ACHN (cell line): Measurements from ENCODE around the gene PVRIG.
A peak's percentile ranks its signal among the peaks of the same experiment; 100 is the strongest.
"Not testable (repeated sequence)": the region's sequence is repeated elsewhere in the genome, so short reads cannot be mapped to it uniquely, and the experiment has no call there.

Experiments used
- DNase-seq: peaks from one replicate; pipeline ENCODE4 v3.0.0-alpha.2; 2015
- in situ Hi-C: cut with HindIII; loops from 2 replicates; pipeline ENCODE4 v1.10.0; 2017; ENCODE audit warnings: low sequenced_read_pairs, low pct_ligation_motif_present, low pct_unique_long_range_greater_than_20kb

PVRIG gene

DNA sequence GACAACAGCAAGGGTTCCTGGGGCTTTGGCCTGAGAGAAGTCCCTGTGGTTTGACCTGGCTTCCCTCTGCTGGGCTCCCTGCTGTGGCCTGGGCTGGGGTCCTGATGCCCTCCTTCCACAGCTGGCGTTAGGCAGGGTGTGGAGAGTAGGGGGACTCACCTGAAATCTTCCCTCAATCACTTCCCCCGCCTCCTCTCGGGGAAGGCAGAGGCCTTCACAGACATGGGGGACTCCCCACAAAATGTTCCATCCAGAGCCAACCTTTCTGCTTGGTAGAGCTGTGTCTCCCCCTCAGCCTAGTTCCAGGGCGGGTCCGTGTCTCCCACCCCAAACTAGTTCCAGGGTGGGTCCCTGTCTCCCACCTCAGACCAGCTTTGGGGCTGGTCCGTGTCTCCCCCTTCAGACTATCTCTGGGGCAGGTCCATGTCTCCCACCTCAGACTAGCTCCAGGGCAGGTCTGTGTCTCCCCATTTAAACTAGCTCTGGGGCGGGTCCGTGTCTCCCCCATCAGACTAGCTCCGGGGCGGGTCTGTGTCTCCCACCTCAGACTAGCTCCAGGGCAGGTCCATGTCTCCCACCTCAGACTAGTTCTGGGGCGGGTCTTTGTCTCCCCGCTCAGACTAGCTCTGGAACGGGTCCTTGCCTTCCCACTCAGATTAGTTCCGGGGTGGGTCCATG lies 2.2 kb downstream of the PVRIG start:
- in situ Hi-C loops: no loop called here
- DNase-seq: no peak

DNA sequence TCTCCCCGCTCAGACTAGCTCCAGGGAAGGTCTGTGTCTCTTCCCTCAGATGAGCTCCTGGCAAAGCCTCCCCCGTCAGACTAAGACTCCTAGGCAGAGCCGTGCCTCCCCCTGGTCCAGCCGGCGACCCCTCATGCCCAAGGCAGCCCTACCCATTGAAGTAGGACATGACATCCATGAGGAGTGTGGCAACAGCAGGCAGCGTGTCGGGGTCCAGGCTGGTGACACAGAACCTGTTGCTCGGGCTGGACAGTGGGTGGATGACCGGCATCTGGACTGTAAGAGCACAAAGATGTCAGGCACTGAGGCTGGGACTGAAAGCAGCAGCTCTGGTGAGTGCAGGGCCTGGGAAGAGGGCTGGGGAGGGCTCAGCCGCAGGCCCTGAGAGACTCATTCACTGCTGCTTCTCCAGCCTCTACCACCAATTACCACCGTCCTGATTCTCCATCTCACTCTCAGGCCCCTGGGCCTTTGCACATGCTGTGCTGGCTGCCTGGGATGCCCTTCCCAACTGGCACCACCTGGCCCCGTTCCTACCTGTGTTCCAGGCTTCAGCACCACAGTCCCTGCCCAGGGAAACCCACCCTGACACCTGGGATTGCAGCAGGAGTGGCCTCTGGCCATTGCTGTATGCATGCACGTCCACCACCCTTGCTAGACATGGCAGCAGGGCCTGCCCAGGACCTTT lies 2.8 kb downstream of the PVRIG start:
- in situ Hi-C loops: no loop called here
- DNase-seq: no peak

DNA sequence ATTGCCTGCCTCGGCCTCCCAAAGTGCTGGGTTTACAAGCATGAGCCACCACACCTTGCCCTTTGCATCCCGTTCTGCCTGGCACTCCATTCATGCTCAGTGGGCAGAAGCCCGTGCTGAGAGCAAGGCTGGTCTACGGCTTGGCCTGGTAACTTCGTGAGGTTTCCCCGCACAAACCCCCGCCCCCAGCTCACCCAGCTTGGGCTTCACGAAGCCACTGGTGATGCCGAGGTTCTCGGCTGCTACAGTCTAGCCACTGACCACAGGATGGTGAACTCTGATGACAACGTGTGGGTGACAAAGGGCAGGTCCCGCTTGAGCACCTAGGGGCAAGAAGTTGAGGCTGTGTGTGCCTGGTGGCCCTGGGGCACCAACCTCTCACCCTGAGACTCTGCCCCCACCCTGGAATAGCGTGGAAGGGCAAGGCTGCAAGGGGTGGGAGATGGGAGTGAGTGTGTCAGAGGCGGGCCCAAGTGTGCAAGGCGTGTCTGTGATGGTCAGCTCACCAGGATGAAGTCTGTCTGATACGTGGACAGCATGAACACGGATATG lies 3.7 kb downstream of the PVRIG start:
- in situ Hi-C loops, DNase-seq: not testable (repeated sequence)

DNA sequence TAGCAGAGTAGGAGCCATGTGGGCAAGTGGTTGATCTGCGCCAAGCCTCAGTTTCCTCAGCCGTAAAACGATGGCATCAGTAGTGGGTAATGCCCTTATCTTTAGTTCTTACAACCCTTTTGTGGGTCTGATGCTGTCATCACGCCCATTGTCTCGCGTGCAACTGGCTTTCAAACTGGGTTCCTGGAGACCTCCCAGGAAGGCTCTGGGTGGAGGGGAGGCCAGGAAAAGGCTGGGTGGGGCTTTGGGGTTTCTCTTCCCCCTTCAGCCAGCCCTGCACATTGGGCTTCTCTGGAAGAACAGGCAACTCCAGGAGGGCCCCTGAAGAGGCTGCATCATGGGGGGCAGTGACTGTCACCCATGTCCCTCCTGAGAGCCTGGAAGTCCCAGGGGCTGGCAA lies 5.1 kb downstream of the PVRIG start:
- DNase-seq, in situ Hi-C loops: not testable (repeated sequence)

DNA sequence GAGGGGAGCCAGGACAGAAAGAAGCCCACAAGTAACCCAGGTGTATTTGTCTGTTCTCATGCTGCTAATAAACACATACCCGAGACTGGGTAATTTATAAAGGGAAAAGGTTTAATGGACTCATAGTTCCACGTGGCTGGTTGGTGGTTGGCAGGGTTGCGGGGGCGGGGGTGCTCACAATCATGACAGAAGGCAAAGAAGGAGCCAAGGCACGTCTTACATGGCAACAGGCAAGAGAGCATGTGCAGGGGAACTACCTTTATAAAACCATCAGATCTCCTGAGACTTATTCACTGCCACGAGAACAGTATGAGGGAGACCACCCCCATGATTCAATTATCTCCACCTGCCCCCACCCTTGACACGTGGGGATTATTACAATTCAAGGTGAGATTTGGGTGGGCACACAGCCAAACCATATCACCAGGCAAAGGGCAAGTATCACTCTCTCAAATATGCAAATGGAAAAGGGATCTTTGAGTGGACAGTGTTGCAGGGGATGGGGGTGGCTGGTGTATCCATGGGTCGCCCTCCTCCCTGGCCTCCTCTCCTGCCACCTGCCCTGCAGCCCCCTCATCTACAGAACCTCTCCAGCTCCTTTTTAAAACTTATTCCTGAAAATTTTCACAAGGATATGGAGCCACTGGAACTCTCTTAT lies 15.0 kb downstream of the PVRIG start:
- DNase-seq, in situ Hi-C loops: not testable (repeated sequence)

DNA sequence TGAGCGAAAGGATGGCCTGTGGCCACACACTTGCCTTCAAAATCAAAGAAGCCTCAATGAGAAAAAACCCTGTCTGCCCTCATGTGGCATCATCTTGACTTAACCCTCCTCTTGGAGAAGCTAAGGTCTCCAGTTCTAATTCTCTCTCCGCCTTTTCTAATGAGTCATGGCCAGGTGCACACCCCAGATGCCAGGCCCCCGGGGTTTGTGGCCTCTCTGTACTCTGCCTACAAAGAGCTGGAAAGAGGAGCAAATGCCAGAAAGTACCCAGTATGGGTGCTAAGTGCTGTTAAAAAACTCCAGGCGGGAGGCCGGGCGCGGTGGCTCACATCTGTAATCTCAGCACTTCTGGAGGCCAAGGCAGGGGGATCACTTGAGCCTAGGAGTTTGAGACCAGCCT lies 20.2 kb downstream of the PVRIG start:
- in situ Hi-C loops: not testable (repeated sequence)

DNA sequence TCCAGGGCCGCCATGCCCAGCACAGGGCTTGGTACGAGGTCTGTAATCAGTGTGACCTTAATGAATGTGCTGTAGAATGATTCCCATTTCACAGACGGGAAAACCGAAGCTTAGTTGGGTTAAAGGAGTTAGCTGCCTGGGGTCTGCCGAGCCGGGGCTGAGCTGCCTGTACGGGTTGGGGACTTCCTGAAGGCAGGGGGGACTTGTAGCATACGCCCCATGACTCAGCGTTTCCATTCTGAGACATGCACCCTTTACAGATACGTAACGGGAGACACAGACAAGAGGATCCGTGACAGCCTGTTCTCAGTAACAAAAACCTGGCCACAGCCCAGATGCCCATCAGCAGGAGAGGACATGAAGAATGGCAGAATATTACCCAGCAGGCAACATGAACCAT lies 23.6 kb downstream of the PVRIG start:
- in situ Hi-C loops, DNase-seq: not testable (repeated sequence)

More for the DNA sequence above, 20.2 kb downstream of the PVRIG start:
- not testable (repeated sequence) for DNase-seq

DNA sequence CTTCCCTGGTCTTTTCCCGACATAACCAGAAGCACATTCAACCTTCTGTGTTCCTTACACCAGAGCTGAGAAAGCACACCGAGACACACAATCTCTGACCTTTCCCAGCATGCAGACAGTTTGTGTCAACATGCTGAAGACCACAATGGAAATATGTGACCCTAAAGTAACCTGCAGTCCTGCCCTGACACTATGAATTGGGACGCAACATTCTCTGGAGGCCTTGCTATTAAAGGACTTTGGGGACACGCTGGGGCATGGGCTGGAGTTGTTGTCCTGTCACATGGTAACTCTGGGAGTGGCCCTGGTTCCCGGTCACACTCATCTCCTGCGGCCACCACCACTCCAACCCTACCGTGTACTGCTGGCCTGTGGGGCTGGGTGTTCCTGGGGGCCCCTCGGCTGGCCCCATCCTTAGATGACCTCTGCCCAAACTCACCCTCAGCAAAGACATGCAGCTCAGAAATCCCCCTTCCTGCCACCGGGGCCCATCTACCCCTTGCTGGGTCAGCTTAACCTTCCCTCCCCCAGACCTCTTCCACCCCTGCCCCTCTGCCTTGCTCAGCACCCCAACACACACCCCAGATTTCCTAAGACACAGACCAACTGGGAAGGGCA lies 25.3 kb downstream of the PVRIG start:
- DNase-seq, in situ Hi-C loops: not testable (repeated sequence)

DNA sequence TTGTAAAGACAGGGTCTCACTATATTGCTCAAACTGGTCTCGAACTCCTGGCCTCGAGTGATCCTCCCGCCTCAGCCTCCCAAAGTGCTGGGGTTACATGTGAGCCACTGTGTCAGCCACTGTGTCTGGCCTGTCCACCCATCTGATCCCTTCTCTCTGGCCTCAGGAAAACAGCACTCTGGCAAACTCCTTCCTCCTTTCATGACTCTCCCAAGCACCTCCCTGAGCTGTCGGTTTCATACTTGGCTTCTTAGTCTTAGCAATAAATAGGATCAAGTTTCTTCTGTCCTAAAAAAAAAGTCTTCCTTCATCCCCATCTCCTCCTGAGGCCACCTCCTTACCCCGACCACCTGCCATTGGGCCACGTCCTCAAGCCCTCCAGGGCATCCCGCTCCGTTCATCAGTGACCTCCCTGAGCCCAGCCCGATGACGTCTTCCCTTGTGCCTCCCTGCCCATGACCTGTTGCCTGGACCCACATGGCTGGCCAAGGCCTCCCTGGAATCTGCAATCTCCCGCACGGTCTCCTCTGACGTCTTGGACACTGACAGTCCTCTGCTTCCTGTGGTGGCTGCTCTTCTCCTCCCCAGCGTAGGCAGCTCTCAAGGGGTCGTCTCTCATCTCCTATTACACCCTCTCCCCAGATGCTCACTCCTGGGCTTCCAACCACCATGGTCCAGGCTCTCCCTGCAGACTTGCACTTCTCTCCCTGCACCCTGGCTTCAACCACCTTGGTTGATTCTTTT lies 26.5 kb downstream of the PVRIG start:
- DNase-seq, in situ Hi-C loops: not testable (repeated sequence)

DNA sequence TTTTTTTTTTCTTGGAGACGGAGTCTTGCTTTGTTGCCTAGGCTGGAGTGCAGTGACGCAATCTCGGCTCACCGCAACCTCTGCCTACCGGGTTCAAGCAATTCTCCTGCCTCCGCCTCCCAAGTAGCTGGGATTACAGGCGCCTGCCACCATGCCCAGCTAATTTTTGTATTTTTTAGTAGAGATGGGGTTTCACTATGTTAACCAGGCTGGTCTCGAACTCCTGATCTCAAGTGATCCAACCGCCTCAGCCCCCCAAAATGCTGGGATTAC lies 27.1 kb downstream of the PVRIG start:
- in situ Hi-C loops, DNase-seq: not testable (repeated sequence)

DNA sequence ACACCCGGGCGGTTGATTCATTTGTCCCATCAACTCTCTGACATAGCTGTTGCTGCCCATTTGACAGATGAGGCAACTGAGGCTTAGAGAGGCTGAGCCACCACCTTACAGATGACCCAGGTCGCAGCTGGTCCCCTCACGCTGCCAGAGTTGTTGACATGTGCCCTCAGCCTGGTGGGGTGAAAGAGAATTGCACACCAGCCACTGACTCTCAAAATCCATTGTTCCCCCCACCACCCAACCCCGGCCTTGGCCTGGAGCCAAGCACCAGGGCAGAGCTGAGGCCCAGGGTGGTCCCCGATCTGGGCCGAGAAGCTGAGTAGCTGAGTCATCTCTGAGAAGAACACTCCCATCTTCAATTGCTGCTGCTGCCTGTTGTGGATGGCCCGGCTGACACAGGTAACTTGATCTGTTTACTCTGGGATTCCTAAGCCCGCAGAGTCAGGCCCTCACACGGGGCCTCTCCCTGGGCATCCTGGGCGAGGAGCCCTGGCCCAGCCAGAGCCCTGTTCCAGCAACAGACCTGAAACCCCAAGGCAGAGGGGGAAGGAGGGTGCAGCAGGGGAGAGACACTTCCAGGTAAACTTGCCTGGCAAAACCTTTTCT lies 27.5 kb downstream of the PVRIG start:
- DNase-seq: peak; percentile 35
- in situ Hi-C loops: no loop called here

DNA sequence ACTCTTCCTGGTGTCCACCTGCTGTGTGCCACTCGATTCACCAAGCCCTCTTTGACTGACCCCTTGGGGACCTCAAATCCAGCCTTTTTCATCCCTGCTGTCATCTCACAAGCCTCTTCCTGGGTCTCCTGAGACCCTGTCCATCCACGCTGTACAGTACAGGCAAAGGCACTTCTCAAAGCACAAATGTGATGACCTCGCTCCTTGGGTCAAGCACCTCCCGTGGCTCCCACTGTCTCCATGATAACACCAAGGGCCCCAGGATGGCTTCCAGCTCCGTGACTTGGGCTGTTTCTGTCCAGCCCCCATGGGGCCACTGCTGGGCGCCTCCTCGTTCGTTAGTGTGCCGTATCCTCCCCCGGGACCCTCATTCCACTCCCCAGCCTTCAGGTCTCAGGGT lies 28.7 kb downstream of the PVRIG start:
- no peak for DNase-seq
- in situ Hi-C loops: no loop called here

DNA sequence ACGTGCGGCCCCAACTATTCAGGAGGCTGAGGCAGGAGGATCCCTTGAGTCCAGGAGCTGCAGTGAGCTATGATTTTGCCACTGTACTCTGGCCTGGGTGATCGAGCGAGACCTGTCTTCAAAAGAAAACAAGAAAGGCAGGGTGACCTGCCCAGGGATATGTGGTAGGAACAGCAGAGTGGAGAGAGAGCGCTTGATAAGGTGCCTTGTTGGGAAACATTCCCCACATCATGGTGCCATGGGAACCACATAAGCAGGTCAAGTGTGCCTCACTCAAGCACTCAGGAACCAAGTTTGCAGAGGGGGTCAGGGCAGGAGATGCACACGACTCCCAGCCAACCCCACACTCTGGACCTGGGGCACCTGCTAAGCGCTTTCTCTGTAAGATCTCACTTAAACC lies 37.3 kb downstream of the PVRIG start:
- no peak for DNase-seq
- in situ Hi-C loops: no loop called here

DNA sequence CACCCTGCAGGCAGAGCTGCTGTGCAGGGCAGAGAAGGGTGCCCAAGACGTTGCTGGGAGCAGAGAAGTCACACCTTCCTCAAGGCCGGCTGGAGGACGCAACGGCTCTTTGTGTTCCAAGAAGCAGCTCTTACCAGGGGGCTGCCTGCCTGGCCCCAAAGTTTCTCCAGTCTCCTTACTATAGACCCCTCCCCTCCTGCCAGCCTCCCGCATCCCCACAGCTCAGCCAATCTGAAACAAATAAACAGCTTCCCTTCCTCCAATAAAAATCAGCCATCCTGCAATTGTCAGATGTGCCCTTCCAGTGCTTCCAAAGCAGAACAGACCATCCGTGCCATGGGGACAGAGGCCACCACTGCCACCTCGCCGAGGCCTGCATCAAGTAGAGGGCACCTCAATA lies 40.2 kb downstream of the PVRIG start:
- in situ Hi-C loops, DNase-seq: not testable (repeated sequence)

DNA sequence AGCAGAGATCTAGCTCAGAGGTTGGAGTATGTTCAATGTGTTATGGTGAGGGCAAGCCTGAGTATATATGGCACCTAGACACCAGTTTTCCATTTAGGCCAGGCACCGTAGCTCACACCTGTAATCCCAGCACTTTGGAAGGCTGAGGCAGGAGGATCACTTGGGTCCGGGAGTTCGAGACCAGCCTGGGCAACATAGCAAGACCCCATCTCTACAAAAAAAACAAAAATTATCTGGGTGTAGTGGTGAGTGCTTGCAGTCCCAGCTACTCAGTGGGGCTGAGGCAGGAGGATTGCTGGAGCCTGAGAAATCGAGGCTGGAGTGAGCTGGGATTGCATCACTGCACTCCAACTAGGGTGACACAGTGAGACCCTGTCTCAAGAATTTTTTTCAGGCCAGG lies 43.1 kb downstream of the PVRIG start:
- not testable (repeated sequence) for DNase-seq

DNA sequence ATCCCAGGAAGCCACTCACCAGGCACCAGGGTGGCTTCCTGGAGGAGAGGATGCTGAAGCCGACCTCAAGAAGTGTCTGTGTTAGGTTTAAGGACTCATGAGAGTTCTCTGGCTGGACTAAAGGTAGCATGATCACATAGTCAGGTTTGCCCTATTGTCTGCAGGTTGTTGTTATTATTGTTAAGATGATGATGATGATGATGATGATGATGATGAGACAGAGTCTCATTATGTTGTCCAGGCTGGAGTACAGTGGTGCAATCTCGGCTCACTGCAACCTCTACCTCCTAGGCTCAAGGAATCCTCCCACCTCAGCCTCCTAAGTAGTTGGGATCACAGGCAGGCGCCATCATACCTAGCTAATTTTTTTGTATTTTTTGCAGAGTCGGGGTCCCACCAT lies 44.5 kb downstream of the PVRIG start:
- in situ Hi-C loops, DNase-seq: not testable (repeated sequence)

More for the DNA sequence above, 43.1 kb downstream of the PVRIG start:
- in situ Hi-C loops: not testable (repeated sequence)

DNA sequence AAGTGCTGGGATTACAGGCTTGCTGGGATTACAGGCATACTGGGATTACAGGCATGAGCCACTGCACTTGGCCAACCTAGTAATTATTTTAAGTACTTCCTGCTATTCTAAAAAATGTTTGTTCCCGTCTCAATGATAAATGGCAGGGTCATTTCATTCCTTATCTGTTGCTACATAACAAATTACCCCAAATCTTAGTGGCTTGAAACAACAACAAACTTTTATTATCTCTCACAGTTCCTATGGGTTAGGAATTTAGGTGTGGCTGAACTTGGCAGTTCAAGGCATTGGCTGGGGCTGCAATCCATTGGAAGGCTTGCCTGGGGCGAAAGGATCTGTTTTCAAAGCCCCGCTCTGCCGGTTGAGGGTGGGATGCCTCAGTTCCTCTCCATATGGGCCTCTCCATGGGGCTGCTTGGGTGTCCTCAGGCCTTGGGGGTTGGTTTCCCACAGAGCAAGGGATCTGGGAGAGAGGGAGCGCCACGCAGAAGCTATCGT lies 45.0 kb downstream of the PVRIG start:
- DNase-seq, in situ Hi-C loops: not testable (repeated sequence)

DNA sequence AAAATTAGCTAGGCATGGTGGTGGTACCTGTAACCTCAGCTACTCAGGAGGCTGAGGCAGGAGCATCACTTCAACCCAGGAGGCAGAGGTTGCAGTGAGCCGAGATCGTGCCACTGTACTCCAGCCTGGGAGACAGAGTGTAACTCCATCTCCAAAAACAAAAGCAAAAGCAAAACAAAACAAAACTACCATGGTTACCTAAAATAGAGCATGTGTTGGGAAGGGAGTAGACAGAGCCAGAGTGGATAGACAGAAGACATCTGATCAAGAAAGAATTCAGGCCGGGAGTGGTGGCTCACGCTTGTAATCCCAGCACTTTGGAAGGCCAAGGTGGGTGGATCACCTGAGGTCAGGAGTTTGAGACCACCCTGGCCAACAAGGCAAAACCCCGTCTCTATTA lies 46.1 kb downstream of the PVRIG start:
- in situ Hi-C loops, DNase-seq: not testable (repeated sequence)
